GM18517 (cell line): ENCODE measurements around the gene FZD1.
"Not testable (repeated sequence)": the region's sequence is repeated elsewhere in the genome, so short reads cannot be mapped to it uniquely, and the experiment has no call there.

Experiments
- ATAC-seq: cut with Tn5 transposase; IDR thresholded peaks from one replicate; pipeline ENCODE4 v1.9.1; 2021; ENCODE audit warnings: mild to moderate bottlenecking, moderate library complexity; ENCODE audit not compliant: unreplicated experiment

Gene FZD1

GRCh38 chr7:91295576-91295975 lies 31.3 kb downstream of the FZD1 start:
- ATAC-seq: no peak

DNA sequence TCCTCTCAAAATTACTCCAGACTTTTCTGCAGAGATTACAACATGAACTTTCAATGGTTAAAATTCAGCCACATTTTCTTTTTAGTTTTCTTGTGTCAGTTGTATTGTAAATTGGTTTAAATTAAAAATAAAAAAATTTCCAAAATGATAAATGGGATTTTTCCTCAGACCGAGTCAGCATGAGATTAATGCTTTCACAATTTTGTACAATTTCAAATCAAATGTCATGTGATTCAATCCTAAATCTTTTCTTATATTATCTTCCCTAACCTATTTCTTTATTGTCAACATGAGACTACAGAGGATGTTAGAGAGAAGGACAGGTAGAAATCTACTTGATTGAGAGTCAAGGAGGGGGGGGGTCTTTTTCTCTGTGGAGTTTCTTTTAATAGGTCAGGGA lies 33.7 kb downstream of the FZD1 start:
- no peak for ATAC-seq

DNA sequence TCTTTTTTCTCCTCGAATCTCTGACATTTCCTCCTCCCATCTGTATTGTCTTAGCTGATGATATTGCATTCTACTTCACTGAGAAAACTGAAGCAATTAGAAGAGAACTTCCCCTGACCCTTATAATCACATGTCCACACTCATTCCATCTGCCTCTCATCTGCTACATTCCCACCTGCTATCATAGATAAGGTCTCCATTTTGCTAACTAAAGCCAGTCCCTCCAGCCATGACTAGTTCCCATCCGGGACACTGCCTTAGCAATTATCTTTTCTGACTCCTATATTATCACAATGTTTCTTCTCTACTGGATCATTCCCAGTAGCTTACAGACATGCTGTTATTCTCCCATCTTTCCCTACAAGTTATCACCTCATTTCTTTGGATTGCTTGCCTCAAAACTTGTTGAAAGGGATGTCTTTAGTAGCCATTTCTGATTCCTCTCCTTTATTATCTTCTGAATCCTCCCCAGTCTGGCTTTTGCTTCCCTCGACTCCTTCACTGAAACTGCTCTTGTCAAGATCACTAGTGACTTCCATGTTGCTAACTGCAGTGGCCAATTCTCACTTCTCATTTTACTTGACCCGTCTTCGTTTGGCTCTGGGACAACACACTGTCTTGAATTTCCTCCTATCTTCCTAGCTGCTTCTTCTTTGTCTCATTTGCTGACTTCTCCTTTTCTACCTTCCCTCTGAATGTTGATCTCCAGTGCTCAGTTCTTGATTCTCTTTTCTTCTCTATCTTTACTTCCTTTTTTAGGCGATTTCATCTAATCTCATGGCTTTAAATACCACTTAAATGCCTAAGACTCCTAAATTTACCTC lies 35.9 kb downstream of the FZD1 start:
- ATAC-seq: no peak

GRCh38 chr7:91302794-91303193 lies 38.6 kb downstream of the FZD1 start:
- no peak for ATAC-seq

- no peak for ATAC-seq
These were observed 42.0 kb downstream of the FZD1 start for GRCh38 chr7:91306266-91306665.

DNA sequence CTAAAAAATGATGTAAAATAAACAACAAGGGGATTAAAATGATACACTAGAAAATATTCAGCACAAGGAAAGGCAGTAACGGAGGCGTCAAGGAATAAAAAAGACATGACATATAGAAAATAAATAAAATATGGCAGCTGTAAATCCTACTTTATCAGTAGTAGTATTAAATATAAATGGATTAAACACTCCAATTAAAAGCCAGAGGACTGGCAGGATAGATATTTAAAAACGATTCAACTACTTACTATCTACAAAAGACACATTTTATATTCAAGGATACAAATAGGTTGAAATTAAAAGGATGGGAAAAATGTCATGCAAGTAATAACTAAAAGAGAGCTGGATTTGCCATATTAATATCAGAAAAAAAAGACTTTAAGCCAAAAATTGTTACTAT lies 43.2 kb downstream of the FZD1 start:
- no peak for ATAC-seq

DNA sequence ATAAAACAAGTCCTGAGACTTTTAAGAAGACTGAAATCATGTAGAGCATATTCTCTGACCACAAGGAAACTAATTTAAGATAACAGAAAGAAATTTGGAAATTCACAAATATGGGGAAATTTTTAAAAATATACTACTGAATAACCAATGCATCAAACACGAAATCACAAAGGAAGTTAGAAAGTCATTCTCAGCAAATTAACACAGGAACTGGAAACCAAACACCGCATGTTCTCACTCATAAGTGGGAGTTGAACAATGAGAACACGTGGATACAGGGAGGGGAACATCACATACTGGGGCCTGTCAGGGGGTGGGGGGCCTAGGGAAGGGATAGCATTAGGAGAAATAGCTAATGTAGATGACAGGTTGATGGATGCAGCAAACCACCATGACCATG lies 44.0 kb downstream of the FZD1 start:
- not testable (repeated sequence) for ATAC-seq

- no peak for ATAC-seq
These were observed 46.7 kb downstream of the FZD1 start for GRCh38 chr7:91310830-91311460.

DNA sequence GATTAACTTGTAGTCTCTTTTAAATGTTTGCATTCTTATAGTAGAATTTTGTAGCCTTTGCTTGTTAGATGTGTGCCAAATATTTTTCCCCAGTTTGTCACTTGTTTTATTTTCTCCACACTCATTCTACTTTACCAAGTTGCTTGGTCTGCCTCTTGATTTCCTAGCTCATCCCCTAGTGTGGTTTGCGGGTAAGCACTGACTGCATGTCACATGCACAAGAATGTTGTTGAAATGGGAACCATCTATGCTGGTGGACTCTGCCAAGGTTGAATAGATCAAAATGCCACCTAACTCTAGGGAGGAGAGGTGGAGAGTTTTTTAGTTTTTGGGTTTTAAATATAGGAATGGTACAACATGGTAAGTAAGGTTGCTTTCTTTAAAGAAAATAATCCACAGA lies 47.6 kb downstream of the FZD1 start:
- ATAC-seq: no peak

GRCh38 chr7:91313113-91313512 lies 48.9 kb downstream of the FZD1 start:
- no peak for ATAC-seq

GRCh38 chr7:91314591-91315323 lies 50.5 kb downstream of the FZD1 start:
- ATAC-seq: no peak

GRCh38 chr7:91316426-91316825 lies 52.2 kb downstream of the FZD1 start:
- no peak for ATAC-seq

DNA sequence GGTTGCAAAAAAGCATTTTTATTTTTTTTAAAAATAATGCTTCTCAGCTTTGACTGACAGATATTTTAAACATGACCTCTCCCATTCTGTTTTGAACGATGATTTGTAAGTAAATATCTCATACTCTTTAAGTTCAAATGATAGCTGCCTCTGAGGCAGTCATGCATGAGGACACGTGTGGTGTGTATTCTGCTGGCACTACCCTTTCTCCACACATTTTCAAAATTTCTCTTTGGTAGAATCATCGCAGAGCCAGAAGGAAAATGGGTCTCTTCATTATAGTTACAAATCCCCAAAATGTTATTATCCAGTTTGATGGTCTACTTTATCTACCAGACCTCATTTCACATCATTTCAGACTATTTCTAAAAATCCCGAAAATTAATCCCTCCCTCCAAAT lies 55.1 kb downstream of the FZD1 start:
- no peak for ATAC-seq

GRCh38 chr7:91320366-91321078 lies 56.3 kb downstream of the FZD1 start:
- ATAC-seq: no peak
